GM18873 (cell line): Measurements from ENCODE around the gene SNRNP70.
"Not testable (repeated sequence)": the region's sequence is repeated elsewhere in the genome, so short reads cannot be mapped to it uniquely, and the experiment has no call there.

Experiments
- ATAC-seq: cut with Tn5 transposase; IDR thresholded peaks from one replicate; pipeline ENCODE4 v1.9.1; 2021; ENCODE audit warnings: mild to moderate bottlenecking, moderate library complexity, moderate number of reproducible peaks; ENCODE audit not compliant: unreplicated experiment, low FRiP score

SNRNP70 gene, protein sequence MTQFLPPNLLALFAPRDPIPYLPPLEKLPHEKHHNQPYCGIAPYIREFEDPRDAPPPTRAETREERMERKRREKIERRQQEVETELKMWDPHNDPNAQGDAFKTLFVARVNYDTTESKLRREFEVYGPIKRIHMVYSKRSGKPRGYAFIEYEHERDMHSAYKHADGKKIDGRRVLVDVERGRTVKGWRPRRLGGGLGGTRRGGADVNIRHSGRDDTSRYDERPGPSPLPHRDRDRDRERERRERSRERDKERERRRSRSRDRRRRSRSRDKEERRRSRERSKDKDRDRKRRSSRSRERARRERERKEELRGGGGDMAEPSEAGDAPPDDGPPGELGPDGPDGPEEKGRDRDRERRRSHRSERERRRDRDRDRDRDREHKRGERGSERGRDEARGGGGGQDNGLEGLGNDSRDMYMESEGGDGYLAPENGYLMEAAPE

DNA sequence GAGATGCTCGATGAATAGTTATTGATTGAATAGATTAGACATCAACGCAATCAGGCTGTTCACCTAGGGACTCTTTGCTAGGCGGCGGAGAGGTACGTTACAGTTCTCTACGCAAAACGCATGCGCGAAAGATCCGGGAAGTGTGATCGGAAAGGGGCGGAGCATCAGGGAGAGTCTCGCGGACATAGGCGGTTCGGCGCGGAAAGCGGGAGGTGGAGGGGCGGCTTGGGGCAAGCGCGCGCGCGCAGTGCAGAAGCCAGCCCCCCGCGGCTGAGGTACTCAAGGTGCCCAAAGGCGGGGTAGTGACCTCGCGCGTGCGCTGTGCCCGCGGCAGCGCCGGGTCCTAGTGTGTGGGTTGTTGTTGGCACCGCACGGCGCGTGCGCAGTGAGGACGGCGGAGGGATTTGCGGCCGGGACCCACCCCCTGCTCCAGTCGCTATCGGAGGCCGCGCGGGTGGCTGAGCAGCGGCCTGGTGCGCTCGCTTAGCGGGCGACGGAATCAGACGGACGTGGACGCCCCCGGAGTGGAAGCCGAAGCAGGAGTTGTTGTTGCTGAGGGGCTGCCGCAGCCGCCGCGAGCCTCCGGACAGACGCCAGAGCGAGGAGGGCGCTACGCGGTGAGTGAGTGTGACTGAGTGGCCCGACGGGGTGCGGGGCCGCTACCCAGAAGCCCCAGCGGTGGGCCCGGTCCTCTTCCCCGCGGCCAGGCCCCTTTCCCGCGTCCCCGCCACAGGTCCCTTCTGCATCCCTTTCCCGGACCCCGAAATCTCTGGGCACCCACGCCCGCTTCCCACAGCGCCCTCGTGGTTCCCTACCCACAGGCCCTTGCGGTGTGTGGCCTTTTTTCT is at the start of gene SNRNP70:
Gene SNRNP70 (plus strand): TSS at position 432 of the 848 bp plus-strand sequence. CDS start 964 bp downstream, outside the sequence.
- ATAC-seq, result peak; percentile 66

DNA sequence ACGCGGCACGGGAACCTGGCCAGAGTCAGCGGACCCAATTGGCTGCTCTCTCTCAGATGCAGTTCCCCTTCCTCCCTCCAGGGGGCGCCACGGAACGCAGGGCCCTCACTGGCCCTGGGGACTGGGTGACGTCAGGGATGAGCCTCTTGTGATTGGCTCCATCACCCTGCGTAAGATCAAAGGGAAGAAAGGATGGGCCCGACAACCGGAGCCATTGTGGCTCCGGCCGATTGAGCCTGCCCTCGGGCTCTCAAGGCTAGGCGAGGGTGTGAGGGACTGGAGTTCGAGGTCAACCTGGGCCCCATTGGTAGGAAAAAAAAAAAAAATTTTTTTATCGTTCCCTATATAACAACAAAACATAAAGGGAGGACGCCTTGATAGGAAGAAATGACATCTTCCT is 48.4 kb upstream of the SNRNP70 start, which contains the start of gene CGB1:
Gene CGB1 (minus strand): TSS at position 81 of the 400 bp plus-strand sequence. CDS start 184 bp downstream, outside the sequence.
- ATAC-seq, result not testable (repeated sequence)

DNA sequence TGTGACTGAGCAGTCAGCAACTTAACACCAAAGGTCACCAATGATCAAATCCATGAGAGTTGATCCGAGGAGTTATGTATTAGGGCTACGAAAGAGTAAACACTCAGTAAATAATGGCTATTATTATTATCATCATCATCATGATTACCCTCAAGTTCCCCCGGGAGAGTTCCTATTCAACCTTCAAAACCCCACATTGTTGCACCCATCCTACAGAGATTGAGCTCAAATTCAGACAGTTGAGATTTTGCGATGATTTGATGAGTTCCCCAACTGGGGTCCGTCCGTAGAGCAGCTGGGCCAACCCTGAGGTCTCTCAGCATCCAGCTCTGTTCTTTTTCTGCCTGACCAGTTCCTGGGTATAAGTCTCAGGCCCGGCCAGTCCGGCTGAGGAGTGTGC is 47.1 kb upstream of the SNRNP70 start:
- ATAC-seq, result not testable (repeated sequence)

DNA sequence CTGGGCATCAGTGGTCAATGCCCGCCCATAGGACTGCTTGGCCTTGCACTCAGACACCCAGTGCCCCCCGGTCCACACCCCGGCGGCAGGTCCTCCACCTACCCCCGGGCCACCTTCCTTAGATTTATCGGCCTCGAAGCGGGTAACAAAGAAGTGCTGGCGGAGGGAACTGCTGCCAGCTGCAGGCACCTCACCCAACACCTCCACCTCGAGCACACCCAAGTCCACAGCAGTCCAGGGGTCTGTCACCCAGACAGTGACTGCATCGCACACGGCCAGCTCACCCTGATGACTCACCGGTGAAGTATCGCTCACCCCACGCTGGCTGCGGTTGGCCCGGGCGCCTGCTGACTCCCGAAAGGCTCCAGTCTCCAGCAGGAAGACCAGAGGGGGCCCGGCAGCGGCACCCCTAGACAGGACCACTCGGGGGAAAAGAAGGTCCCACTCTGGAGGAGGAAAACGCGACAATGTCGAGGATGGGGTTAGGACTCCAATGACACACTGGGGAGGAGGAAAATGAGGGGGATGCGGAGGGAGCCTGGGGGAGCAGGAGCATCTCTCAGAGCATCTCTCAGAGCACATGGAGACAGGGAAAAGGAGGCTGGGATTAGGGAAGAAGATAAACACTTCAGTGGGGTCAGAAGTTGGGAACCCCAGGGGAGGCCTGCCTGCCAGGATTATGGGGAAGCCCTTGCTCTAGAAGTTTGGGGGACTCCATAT is 46.5 kb upstream of the SNRNP70 start:
- ATAC-seq, result not testable (repeated sequence)

DNA sequence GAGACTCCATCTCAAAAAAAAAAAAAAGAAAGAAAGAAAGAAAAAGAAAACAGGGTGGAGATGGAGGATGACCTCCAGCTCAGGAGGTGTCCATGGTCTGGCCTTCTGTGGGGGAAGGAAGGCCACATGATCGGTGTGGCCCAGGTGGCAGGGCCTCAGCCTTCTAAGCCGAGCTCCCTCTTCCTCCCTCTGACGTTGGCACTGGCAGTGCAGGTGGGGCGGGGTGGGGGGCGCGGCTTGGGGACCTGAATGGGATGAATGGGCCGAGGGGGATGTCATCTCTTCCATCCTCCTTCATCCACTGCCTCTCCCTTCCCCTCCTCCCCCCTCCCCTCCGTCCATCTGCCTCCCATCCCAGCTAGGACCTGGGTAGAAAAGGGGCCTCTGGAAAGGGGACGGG is 45.5 kb upstream of the SNRNP70 start:
- not testable (repeated sequence) for ATAC-seq

DNA sequence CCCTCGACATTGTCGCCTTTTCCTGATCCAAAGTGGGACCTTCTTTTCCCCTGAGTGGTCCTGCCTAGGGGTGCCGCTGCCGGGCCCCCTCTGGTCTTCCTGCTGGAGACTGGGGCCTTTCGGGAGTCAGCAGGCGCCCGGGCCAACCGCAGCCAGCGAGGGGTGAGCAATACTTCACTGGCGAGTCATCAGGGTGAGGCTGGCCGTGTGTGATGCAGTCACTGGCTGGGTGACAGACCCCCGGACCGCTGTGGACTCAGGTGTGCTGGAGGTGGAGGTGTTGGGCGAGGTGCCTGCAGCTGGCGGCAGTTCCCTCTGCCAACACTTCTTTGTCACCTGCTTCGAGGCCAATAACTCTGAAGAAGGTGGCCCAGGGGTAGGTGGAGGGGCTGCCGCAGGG is 43.1 kb upstream of the SNRNP70 start:
- ATAC-seq, result no peak

DNA sequence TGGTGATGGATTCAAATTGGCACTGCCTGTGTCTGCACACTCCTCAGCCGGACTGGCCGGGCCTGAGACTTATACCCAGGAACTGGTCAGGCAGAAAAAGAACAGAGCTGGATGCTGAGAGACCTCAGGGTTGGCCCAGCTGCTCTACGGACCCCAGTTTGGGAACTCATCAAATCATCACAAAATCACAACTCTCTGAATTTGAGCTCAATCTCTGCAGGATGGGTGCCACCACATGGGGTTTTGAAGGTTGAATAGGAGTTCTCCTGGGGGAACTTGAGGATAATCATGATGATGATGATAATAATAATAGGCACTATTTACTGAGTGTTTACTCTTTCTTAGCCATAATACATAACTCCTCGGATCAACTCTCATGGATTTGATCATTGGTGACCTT is 42.6 kb upstream of the SNRNP70 start:
- not testable (repeated sequence) for ATAC-seq

DNA sequence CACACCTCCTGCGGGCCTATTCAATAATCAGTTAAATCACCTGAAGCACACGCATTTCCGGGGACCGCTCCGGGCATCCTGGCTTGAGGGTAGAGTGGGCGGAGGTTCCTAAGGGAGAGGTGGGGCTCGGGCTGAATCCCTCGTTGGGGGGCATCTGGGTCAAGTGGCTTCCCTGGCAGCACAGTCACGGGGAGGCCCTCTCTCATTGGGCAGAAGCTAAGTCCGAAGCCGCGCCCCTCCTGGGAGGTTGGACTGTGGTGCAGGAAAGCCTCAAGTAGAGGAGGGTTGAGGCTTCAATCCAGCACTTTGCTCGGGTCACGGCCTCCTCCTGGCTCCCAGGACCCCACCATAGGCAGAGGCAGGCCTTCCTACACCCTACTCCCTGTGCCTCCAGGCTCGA is 41.7 kb upstream of the SNRNP70 start, which contains the start of gene CGB5:
Gene CGB5 (plus strand): TSS at position 301 of the 400 bp plus-strand sequence. CDS start 362 bp downstream, outside the sequence.
- ATAC-seq, result not testable (repeated sequence)

DNA sequence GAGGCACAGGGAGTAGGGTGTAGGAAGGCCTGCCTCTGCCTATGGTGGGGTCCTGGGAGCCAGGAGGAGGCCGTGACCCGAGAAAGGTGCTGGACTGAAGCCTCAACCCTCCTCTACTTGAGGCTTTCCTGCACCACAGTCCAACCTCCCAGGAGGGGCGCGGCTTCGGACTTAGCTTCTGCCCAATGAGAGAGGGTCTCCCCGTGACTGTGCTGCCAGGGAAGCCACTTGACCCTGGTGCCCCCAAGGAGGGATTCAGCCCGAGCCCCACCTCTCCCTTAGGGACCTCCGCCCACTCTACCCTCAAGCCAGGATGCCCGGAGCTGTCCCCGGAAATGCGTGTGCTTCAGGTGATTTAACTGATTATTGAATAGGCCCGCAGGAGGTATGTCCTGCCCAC is 36.2 kb upstream of the SNRNP70 start, which contains the start of gene CGB8:
Gene CGB8 (minus strand): TSS at position 101 of the 400 bp plus-strand sequence. CDS start 372 bp downstream, outside the sequence.
- not testable (repeated sequence) for ATAC-seq

DNA sequence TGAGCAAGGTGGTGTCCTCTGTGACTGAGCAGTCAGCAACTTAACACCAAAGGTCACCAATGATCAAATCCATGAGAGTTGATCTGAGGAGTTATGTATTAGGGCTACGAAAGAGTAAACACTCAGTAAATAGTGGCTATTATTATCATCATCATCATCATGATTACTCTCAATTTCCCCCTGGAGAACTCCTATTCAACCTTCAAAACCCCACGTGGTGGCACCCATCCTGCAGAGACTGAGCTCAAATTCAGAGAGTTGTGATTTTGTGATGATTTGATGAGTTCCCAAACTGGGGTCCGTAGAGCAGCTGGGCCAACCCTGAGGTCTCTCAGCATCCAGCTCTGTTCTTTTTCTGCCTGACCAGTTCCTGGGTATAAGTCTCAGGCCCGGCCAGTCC is 35.4 kb upstream of the SNRNP70 start:
- not testable (repeated sequence) for ATAC-seq

DNA sequence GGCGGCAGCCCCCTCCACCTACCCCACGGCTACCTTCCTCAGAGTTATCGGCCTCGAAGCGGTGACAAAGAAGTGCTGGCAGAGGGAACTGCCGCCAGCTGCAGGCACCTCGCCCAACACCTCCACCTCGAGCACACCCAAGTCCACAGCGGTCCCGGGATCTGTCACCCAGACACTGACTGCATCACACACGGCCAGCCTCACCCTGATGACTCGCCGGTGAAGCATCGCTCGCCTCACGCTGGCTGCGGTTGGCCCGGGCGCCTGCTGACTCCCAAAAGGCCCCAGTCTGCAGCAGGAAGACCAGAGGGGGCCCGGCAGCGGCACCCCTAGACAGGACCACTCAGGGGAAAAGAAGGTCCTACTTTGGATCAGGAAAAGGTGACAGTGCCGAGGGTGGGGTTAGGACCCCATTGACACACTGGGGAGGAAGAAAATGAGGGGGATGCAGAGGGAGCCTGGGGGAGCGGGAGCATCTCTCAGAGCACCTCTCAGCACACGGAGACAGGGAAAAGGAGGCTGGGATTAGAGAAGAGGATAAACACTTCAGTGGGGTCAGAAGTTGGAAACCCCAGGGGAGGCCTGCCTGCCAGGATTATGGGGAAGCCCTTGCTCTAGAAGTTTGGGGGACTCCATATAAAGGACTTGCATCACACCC is 34.7 kb upstream of the SNRNP70 start:
- ATAC-seq, result not testable (repeated sequence)

DNA sequence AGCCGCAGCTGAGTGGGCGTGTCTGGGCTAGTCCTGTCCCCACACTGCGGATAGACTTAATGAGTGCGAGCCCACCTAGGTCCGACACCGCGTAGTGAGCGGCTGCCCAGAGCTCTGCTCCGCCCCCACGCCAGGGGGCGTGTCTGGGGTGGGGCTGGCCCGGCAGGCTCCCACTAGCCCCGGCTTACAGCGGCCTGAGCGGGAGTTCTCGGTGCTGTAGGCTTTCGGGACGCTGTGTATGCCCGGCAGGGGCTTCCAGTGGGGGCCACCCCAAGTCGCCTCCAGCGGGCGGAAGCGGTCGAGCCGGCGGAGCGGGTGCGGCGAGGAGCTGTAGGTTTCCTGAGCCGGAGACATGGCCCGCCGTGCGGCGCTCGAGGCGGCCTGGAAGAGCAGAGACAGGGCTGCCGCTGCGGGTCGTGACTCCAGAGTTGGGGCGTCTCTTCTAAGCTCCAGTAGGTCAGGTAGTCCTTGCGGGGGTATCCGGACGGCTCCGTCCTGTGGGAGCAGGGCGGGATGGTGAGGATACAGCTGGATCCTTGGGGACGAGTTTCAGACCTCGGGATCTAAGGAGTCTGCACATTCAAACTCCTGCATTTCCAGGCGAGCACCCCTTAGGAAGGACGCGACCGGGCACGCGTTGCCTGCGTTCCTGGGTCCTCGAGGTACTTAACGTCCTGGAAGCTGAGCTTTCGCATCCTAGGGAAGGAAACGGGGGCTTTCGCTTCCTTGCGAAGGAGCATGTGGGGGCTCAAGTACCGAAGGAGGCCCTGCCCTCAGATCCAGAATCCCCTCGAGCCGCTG is 28.9 kb upstream of the SNRNP70 start:
- no peak for ATAC-seq

DNA sequence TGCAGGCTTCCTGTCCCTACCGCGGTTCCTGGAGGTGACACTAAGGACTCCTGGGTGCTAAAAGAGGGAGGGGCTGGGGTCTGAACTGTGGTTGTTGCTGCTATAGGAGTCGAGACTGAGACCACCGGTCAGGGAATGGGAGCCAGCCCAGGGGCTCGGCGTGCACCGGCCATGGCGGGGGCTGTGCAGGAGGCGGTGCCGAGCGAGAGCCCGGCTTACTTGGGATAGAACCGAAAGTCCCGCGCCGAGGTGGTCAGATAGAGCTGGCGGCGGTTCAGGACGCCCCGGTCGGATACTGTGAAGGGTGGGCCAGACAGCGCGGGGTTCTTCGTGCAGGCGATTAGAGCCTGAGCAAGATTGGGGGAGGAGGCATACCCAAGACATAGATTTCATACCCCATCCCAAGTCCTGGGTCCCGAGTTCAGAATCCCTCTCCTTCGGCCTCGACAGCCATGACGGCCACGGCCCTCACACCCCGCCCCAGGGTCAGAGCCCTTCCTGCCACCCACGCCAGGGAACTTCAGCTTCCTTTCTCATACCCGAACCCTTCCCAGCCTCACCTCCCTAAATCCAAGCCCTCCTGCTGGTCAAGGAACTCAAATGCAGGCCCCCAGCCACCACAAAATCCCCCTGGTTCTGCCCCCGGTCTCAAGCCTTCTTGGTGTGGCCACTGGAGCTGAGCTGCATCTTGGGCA is 28.2 kb upstream of the SNRNP70 start:
- not testable (repeated sequence) for ATAC-seq

DNA sequence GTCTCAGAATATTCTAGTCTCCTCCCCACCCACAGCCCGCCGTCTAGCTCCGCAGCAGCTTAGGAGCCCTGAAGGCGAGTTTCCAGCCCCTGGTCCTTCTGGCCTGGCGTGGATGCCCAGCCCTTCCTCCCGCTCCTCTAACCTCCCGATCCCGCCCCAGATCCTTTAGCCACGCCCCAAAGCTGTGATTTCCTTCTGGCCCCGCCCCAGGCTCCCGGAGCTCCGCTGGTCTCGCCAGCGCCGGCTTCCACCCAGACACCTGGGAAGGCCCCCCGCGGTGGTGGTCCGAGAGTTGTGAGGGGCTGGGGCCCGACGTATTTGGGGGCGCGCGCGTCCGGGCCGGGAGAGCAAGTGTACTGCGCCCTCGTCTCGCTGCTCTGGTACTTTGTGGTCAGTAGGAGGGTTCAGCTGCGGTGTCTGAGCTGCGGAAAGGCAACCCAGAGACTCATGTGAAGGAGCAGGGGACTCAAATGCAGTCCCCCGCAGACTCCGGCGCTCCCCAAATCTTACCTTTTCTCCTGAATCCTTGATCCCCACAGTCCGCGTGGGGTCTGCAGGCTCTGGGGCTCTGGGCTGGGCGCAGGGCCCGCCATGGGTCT is 27.5 kb upstream of the SNRNP70 start, which contains the start of gene CGB7:
Gene CGB7 (minus strand): TSS at position 114 of the 599 bp plus-strand sequence. CDS start 2,374 bp downstream, outside the sequence.
- no peak for ATAC-seq

DNA sequence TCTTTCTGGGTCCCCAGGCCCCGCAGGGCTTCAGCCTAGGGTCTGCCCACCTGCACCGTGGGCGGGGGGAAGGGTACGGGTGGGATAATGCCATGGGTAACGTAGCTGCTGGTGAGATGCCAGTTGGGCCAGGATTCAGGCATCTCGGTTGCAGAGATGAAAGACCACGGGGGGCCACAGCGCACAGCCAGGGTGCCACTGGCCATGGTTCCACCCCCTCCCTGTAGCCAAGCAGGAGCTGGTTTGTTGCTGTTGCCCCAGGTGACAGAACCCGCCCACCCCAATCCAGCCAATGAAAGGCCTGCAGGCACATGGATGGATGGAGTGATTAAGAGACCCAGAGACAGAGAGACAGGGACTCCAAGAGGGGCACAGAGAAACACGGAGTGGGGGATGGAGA is 26.7 kb upstream of the SNRNP70 start:
- ATAC-seq, result no peak

DNA sequence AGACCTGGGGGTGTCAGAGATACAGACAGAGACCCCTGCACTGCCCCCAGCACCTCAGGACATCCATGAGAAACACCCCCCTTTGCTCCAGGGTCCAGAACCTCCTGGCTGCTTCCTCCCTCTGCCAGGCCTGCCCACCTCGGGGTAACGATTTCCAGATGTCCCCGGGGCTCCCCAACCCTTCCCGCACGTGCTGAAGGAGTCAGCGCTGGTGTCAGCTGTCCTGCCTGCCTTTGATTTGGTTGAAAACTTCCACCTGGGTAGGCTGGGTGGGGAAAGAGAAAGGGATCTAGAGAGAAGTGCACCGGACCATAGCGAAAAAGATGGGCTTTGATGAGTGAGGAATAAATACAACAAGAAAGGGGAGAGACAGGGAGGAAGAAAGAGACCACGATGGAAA is 26.2 kb upstream of the SNRNP70 start:
- ATAC-seq, result no peak

DNA sequence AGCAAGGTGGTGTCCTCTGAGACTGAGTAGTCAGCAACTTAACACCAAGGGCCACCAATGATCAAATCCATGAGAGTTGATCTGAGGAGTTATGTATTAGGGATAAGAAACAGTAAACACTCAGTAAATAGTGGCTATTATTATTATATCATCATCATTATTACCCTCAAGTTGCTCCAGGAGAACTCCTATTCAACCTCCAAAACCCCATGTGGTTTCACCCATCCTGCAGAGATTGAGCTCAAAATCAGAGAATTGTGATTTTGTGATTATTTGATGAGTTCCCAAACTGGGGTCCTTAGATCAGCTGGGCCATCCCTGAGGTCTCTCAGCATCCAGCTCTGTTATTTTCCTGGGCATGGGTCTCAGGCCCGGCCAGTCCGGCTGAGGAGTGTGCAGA is 24.3 kb upstream of the SNRNP70 start:
- ATAC-seq, result no peak

DNA sequence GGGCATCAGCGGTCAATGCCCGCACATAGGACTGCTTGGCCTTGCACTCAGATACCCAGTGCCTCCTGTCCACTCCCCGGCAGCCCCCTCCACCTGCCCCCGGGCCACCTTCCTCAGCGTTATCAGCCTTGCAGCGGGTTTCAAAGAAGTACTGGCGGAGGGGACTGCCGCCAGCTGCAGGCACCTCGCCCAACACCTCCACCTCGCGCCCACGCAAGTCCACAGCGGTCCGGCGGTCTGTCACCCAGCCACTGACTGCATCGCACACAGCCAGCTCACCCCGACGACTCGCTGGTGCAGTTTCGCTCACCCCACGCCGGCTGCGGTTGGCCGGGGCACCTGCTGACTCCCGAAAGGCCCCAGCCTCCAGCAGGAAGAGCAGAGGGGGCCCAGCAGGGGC is 23.8 kb upstream of the SNRNP70 start:
- ATAC-seq, result no peak
